Ovary (tissue), 3 donors: Measurements from ENCODE around the gene ZNF513.

ENCODE experiments used
- CTCF ChIP-seq, 3 donors: fragments of 450-650 bp in 2 of 3; fragments of 200-600 bp in 1 of 3; IDR thresholded peaks; one replicate each; pipeline versions ENCODE4 v1.5.1 to v1.8.0; 2016 to 2022; ENCODE audit warnings: antibody characterized with exemption in 3 of 3, mild to moderate bottlenecking in 1 of 3
- EP300 ChIP-seq: sonication (generic); formaldehyde crosslinking; IDR thresholded peaks from one replicate; pipeline ENCODE4 v1.6.1; 2017; ENCODE audit warnings: antibody characterized with exemption
- POLR2A ChIP-seq: fragments of 450-650 bp; IDR thresholded peaks from one replicate; pipeline ENCODE4 v1.6.1; 2017; ENCODE audit warnings: antibody characterized with exemption, mild to moderate bottlenecking, moderate library complexity
- donor health status: DM: no; HTN: no; CAD: no.

GRCh38 chr2:27369471-27370025, 11.0 kb downstream of the ZNF513 start:
- no peak for TF ChIP-seq CTCF (IDR thresholded peaks at IDR 0.05)
- TF ChIP-seq POLR2A = no peak
- TF ChIP-seq EP300 = no peak
